Aorta (tissue), 5 donors: ENCODE results near the gene SH2D6. TPM values are rescaled to one million over a fixed set of nuclear protein-coding genes. Genes with fewer than 3 reads are reported as not detected.
"Not testable (repeated sequence)": the region's sequence is repeated elsewhere in the genome, so short reads cannot be mapped to it uniquely, and the experiment has no call there.

Source experiments
- ATAC-seq: fragments of 200-7000 bp; cut with Tn5 transposase; one replicate; pipeline ENCODE4 v1.9.1; 2022; ENCODE audit warnings: moderate library complexity; ENCODE audit not compliant: low FRiP score
- DNase-seq, 2 donors: peaks; one replicate each; pipeline ENCODE4 v3.0.0-alpha.2; 2020
- H3K27ac ChIP-seq, 2 donors: one replicate each; pipeline ENCODE4 v1.5.1; 2013; ENCODE audit warnings: low read length in 2 of 2, mild to moderate bottlenecking in 2 of 2, moderate library complexity in 2 of 2, control low read depth in 1 of 2, inconsistent platforms in 1 of 2, low read depth in 1 of 2
- H3K27me3 ChIP-seq, 2 donors: one replicate each; pipeline ENCODE4 v1.6.1; 2013; ENCODE audit warnings: control low read depth in 1 of 2, low read length in 1 of 2, mild to moderate bottlenecking in 1 of 2, moderate library complexity in 1 of 2; ENCODE audit not compliant: insufficient read depth in 2 of 2, control insufficient read depth in 1 of 2
- H3K36me3 ChIP-seq, 2 donors: one replicate each; pipeline ENCODE4 v1.6.1; 2013; ENCODE audit warnings: control low read depth in 1 of 2, low read length in 1 of 2, mild to moderate bottlenecking in 1 of 2; ENCODE audit not compliant: insufficient read depth in 2 of 2, control insufficient read depth in 1 of 2
- H3K4me1 ChIP-seq, 2 donors: one replicate each; pipeline ENCODE4 v1.6.1; 2013; ENCODE audit warnings: low read length in 2 of 2, control low read depth in 1 of 2, mild to moderate bottlenecking in 1 of 2, moderate library complexity in 1 of 2; ENCODE audit not compliant: insufficient read depth in 2 of 2, control insufficient read depth in 1 of 2
- H3K4me3 ChIP-seq, 2 donors: one replicate each; pipeline ENCODE4 v1.5.1; 2013; ENCODE audit warnings: low read length in 2 of 2, control low read depth in 1 of 2, mild to moderate bottlenecking in 1 of 2
- H3K9me3 ChIP-seq: one replicate; pipeline ENCODE4 v1.6.1; 2013; ENCODE audit warnings: mild to moderate bottlenecking, low read length; ENCODE audit not compliant: control insufficient read depth
- WGBS, 2 donors: extraction: QIAGEN DNeasy Blood & Tissue Kit; methylation state at CpG; one replicate each; pipeline ENCODE4 v1.1.7; 2013; 5-methylcytosine and 5-hydroxymethylcytosine counted together
- intact Hi-C, 2 donors: fragments of 100-400 bp; cut with DNase I; formaldehyde crosslinking; loops; one replicate each; pipeline versions ENCODE4 v1.14.2 to v1.15.0; 2022
- polyA plus RNA-seq, 2 donors: library from polyadenylated mRNA; stranded (reverse); fragments of 200-250 nt; gene quantifications; one replicate each; pipeline ENCODE4 v1.2.3, GENCODE V29; 2013
- total RNA-seq, 2 donors: library from RNA; stranded (reverse); fragmentation: NEBNext Ultra II Directional; extraction: Animal tissue kit (Norgen Biotek cat#: 25700); gene quantifications; one replicate each; pipeline ENCODE4 v1.2.1, GENCODE V29; 2021
- donor health status: healthy with polysubstance abuse.
- donor health status: Bipolar disorder and iron deficiency.
- donor health status: DM: no; HTN: no; CAD: no.
- donor health status: DM: no; HTN: no; CAD: no.
- donor health status: DM: yes; HTN: yes; CAD: no.

Gene SH2D6
- total and polyA plus RNA-seq, 4 donors = 1.5 TPM; not detected in 3

GRCh38 chr2:85481818-85482777 lies 63.6 kb downstream of the SH2D6 start:
- Histone ChIP-seq H3K4me1 (no peaks in the 10 kb centered on the region), H3K4me3 (no peak overlapping the region), H3K36me3 (no peaks in the 10 kb centered on the region), H3K27me3 (no peaks in the 10 kb centered on the region), H3K27ac (no peak overlapping the region), H3K9me3 (no peaks in the 10 kb centered on the region)
- WGBS, 2 donors = 55 to 56% methylated on average over 13 of the region's 13 CpGs
- ATAC-seq = no peak
- intact Hi-C loops = no loop called here
- no peak for DNase-seq

GRCh38 chr2:85484615-85485014 lies 66.1 kb downstream of the SH2D6 start:
- H3K9me3 ChIP-seq = not testable (repeated sequence)

GRCh38 chr2:85485815-85486214 lies 67.3 kb downstream of the SH2D6 start:
- DNase-seq (no peak), ATAC-seq (no peak)
- Histone ChIP-seq H3K36me3 (no peaks in the 10 kb centered on the region), H3K9me3 (peaks cover 2% of the 10 kb centered on the region), H3K4me3 (no peak overlapping the region), H3K4me1 (no peaks in the 10 kb centered on the region), H3K27me3 (no peaks in the 10 kb centered on the region), H3K27ac (no peak overlapping the region)
- intact Hi-C loops = no loop called here
- 90 to 94% methylated on average over 3 of the region's 3 CpGs for WGBS, 2 donors

More at GRCh38 chr2:85484615-85485014, 66.1 kb downstream of the SH2D6 start:
- DNase-seq, H3K27me3 ChIP-seq, ATAC-seq, H3K4me3 ChIP-seq, H3K4me1 ChIP-seq, H3K36me3 ChIP-seq, H3K27ac ChIP-seq, intact Hi-C loops: not testable (repeated sequence)
- 83 to 96% methylated on average over 1 of the region's 2 CpGs for WGBS, 2 donors

Other genes starting within 250 kb of the SH2D6 start
- gene TGOLN2, start 90.7 kb upstream of the SH2D6 start, total RNA-seq = 100 to 1,000 TPM; 116 to 123 TPM
- 10 to 100 TPM; 37.1 to 58.5 TPM for gene TGOLN2, start 90.7 kb upstream of the SH2D6 start, polyA plus RNA-seq
- 10 to 100 TPM; 23.8 to 29.5 TPM for gene RETSAT, start 64.2 kb upstream of the SH2D6 start, total RNA-seq
- 10 to 100 TPM; 18.9 to 22.7 TPM for gene RETSAT, start 64.2 kb upstream of the SH2D6 start, polyA plus RNA-seq
- gene ELMOD3, start 63.9 kb upstream of the SH2D6 start, total RNA-seq = 10 to 100 TPM; 17.0 to 26.6 TPM
- 10 to 100 TPM in 1 of 2 donors, 1 to 10 TPM in 1; 9.5 to 38.3 TPM for gene ELMOD3, start 63.9 kb upstream of the SH2D6 start, polyA plus RNA-seq
- gene CAPG, start 8.3 kb upstream of the SH2D6 start, total RNA-seq = 10 to 100 TPM; 67.1 to 78.5 TPM
- gene CAPG, start 8.3 kb upstream of the SH2D6 start, polyA plus RNA-seq = 100 to 1,000 TPM in 1 of 2 donors, 10 to 100 TPM in 1; 24.9 to 103 TPM
- 100 to 1,000 TPM; 193 to 397 TPM for gene MAT2A, start 120.5 kb downstream of the SH2D6 start, total RNA-seq
- gene MAT2A, start 120.5 kb downstream of the SH2D6 start, polyA plus RNA-seq = 100 to 1,000 TPM in 1 of 2 donors, 10 to 100 TPM in 1; 48.8 to 167 TPM
- 10 to 100 TPM; 30.3 to 48.3 TPM for gene GGCX, start 142.8 kb downstream of the SH2D6 start, total RNA-seq
- 10 to 100 TPM; 15.5 to 18.6 TPM for gene GGCX, start 142.8 kb downstream of the SH2D6 start, polyA plus RNA-seq
- gene VAMP8, start 158.9 kb downstream of the SH2D6 start, total RNA-seq = 10 to 100 TPM; 40.5 to 43.5 TPM
- gene VAMP8, start 158.9 kb downstream of the SH2D6 start, polyA plus RNA-seq = 100 to 1,000 TPM in 1 of 2 donors, 10 to 100 TPM in 1; 23.9 to 256 TPM
- gene VAMP5, start 165.7 kb downstream of the SH2D6 start, total RNA-seq = 10 to 100 TPM; 60.3 to 83.8 TPM
- 100 to 1,000 TPM; 180 to 186 TPM for gene VAMP5, start 165.7 kb downstream of the SH2D6 start, polyA plus RNA-seq
- 10 to 100 TPM; 76.0 to 98.5 TPM for gene RNF181, start 177.0 kb downstream of the SH2D6 start, total RNA-seq
- 100 to 1,000 TPM; 148 to 203 TPM for gene RNF181, start 177.0 kb downstream of the SH2D6 start, polyA plus RNA-seq
- gene TMEM150A, start 184.0 kb downstream of the SH2D6 start, total RNA-seq = 10 to 100 TPM; 13.9 to 19.2 TPM
- 10 to 100 TPM; 17.8 to 27.8 TPM for gene TMEM150A, start 184.0 kb downstream of the SH2D6 start, polyA plus RNA-seq
- 10 to 100 TPM; 22.8 to 35.2 TPM for gene C2orf68, start 193.4 kb downstream of the SH2D6 start, total RNA-seq
- gene C2orf68, start 193.4 kb downstream of the SH2D6 start, polyA plus RNA-seq = 10 to 100 TPM; 15.5 to 19.9 TPM
- 10 to 100 TPM; 27.4 to 37.0 TPM for gene USP39, start 197.5 kb downstream of the SH2D6 start, total RNA-seq
- gene USP39, start 197.5 kb downstream of the SH2D6 start, polyA plus RNA-seq = 10 to 100 TPM; 33.6 to 37.0 TPM
- 1 to 10 TPM in 1 of 2 donors, not detected in 1; 1.7 TPM for gene SFTPB, start 249.5 kb downstream of the SH2D6 start, total RNA-seq
- 1 to 10 TPM; 2.3 to 8.1 TPM for gene SFTPB, start 249.5 kb downstream of the SH2D6 start, polyA plus RNA-seq